Measurements from ENCODE around the gene UBASH3A.
A peak's percentile ranks its signal among the peaks of the same experiment; 100 is the strongest.

The UBASH3A gene

DNA sequence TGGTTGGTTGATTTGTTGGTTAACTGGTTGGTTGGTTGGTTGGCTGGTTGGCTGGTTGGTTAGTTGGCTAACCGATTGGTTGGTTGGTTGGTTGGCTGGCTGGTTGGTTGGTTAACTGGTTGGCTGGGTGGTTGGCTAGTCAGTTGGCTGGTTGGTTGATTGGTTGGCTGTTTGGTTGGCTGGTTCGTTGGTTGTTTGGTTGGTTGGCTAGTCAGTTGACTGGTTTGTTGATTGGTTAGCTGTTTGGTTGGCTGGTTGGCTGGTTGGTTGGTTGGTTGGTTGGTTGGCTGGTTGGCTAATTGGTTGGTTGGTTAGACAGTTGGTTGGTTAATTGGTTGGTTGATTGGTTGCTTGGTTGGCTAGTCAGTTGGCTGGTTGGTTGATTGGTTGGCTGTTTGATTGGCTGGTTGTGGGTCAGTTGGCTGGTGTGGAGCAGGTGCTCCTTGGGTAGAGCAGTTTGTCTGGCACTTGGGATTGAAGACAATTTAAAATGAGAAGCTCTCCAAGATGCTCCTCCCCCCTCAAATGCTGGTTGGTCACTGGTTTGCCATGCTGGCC is 85.4 kb downstream of the UBASH3A start (continued):
- TF ChIP-seq ZNF335 (tag by site-specific recombination; conservative IDR thresholded peaks at IDR 0.05) (no peak), FEZF1 (tag by site-specific recombination; IDR thresholded peaks at IDR 0.05) (no peak)
- TF ChIP-seq, protein P1, sequence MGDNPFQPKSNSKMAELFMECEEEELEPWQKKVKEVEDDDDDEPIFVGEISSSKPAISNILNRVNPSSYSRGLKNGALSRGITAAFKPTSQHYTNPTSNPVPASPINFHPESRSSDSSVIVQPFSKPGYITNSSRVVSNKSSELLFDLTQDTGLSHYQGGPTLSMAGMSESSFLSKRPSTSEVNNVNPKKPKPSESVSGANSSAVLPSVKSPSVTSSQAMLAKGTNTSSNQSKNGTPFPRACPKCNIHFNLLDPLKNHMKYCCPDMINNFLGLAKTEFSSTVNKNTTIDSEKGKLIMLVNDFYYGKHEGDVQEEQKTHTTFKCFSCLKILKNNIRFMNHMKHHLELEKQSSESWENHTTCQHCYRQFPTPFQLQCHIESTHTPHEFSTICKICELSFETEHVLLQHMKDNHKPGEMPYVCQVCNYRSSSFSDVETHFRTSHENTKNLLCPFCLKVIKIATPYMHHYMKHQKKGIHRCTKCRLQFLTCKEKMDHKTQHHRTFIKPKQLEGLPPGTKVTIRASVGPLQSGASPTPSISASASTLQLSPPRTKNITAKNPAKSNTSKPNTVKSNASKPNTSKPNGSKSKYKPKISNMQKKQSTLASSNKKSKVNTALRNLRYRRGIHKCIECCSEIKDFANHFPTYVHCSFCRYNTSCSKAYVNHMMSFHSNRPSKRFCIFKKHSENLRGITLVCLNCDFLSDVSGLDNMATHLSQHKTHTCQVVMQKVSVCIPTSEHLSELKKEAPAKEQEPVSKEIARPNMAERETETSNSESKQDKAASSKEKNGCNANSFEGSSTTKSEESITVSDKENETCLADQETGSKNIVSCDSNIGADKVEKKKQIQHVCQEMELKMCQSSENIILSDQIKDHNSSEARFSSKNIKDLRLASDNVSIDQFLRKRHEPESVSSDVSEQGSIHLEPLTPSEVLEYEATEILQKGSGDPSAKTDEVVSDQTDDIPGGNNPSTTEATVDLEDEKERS (tag by site-specific recombination; IDR thresholded peaks at IDR 0.05), result no peak
- TF ChIP-seq, protein P2, sequence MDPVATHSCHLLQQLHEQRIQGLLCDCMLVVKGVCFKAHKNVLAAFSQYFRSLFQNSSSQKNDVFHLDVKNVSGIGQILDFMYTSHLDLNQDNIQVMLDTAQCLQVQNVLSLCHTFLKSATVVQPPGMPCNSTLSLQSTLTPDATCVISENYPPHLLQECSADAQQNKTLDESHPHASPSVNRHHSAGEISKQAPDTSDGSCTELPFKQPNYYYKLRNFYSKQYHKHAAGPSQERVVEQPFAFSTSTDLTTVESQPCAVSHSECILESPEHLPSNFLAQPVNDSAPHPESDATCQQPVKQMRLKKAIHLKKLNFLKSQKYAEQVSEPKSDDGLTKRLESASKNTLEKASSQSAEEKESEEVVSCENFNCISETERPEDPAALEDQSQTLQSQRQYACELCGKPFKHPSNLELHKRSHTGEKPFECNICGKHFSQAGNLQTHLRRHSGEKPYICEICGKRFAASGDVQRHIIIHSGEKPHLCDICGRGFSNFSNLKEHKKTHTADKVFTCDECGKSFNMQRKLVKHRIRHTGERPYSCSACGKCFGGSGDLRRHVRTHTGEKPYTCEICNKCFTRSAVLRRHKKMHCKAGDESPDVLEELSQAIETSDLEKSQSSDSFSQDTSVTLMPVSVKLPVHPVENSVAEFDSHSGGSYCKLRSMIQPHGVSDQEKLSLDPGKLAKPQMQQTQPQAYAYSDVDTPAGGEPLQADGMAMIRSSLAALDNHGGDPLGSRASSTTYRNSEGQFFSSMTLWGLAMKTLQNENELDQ (tag by site-specific recombination; IDR thresholded peaks at IDR 0.05; ENCODE audit: low read depth), result 0 out of 2 replicates have a peak, but pooled peaks have one; percentile 25

DNA sequence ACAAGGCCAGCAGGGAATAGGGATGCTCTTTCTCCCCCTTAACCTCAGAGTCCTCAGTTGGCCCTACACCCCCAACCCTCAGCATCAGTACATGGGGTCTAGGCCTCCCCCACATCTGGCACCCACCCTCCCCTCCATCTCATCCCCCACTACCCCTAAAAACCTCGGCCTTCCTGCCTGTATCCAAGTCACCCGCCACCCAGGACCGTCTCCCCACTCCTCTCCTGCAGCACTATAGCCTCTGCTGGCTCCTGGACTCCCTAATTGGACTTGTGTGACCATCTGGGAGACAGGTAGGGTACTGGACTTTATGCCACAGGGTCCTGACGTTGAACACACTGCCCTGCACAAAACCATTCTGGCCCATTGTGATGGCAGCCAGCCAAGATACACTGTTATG is 86.3 kb downstream of the UBASH3A start:
- Histone ChIP-seq H3K4me3 (ENCODE audit: low read depth, low read length) (no peak overlapping the region), H3K36me3 (ENCODE audit: control insufficient read depth in 2 of 2, insufficient read depth in 1 of 2, low read length in 2 of 2) (no peaks in the 10 kb centered on the region), H3K9me3 (ENCODE audit: control insufficient read depth, insufficient read depth, low read depth, low read length) (no peaks in the 10 kb centered on the region), H3K4me1 (ENCODE audit: control insufficient read depth, insufficient read depth, low read length) (no peaks in the 10 kb centered on the region), H3K27ac (ENCODE audit: extremely low read depth, low read depth, low read length) (no peak overlapping the region)
- TF ChIP-seq, protein P3, sequence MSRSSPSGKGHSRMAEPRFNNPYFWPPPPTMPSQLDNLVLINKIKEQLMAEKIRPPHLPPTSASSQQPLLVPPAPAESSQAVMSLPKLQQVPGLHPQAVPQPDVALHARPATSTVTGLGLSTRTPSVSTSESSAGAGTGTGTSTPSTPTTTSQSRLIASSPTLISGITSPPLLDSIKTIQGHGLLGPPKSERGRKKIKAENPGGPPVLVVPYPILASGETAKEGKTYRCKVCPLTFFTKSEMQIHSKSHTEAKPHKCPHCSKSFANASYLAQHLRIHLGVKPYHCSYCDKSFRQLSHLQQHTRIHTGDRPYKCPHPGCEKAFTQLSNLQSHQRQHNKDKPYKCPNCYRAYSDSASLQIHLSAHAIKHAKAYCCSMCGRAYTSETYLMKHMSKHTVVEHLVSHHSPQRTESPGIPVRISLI (tag by site-specific recombination; IDR thresholded peaks at IDR 0.05), result no peak
- no peak for TF ChIP-seq ZBTB21 (tag by site-specific recombination; IDR thresholded peaks at IDR 0.05)
- no peak for TF ChIP-seq ZNF830 (tag by site-specific recombination; IDR thresholded peaks at IDR 0.05; ENCODE audit: low read depth)
- no peak for TF ChIP-seq ZBTB17 (tag by site-specific recombination; IDR thresholded peaks at IDR 0.05)
- no peak for TF ChIP-seq ZNF416 (tag by site-specific recombination; IDR thresholded peaks at IDR 0.05)
- no peak for TF ChIP-seq SETDB1 (IDR thresholded peaks at IDR 0.05; ENCODE audit: insufficient read length, low read length)
- no peak for TF ChIP-seq ZNF302 (tag by site-specific recombination; IDR thresholded peaks at IDR 0.05; ENCODE audit: low read depth)
- TF ChIP-seq ZNF571 (tag by site-specific recombination; IDR thresholded peaks at IDR 0.05), result no peak
- TF ChIP-seq REPIN1 (tag by site-specific recombination; IDR thresholded peaks at IDR 0.05; ENCODE audit: low read depth), result no peak
- TF ChIP-seq BCL11B (tag by site-specific recombination; IDR thresholded peaks at IDR 0.05; ENCODE audit: low read depth), result no peak
- TF ChIP-seq, protein P4, sequence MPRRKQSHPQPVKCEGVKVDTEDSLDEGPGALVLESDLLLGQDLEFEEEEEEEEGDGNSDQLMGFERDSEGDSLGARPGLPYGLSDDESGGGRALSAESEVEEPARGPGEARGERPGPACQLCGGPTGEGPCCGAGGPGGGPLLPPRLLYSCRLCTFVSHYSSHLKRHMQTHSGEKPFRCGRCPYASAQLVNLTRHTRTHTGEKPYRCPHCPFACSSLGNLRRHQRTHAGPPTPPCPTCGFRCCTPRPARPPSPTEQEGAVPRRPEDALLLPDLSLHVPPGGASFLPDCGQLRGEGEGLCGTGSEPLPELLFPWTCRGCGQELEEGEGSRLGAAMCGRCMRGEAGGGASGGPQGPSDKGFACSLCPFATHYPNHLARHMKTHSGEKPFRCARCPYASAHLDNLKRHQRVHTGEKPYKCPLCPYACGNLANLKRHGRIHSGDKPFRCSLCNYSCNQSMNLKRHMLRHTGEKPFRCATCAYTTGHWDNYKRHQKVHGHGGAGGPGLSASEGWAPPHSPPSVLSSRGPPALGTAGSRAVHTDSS (tag by site-specific recombination; IDR thresholded peaks at IDR 0.05), result no peak
- TF ChIP-seq, protein P5, sequence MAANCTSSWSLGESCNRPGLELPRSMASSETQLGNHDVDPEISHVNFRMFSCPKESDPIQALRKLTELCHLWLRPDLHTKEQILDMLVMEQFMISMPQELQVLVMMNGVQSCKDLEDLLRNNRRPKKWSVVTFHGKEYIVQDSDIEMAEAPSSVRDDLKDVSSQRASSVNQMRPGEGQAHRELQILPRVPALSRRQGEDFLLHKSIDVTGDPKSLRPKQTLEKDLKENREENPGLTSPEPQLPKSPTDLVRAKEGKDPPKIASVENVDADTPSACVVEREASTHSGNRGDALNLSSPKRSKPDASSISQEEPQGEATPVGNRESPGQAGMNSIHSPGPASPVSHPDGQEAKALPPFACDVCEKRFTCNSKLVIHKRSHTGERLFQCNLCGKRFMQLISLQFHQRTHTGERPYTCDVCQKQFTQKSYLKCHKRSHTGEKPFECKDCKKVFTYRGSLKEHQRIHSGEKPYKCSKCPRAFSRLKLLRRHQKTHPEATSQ (tag by site-specific recombination; IDR thresholded peaks at IDR 0.05), result no peak
- TF ChIP-seq ZNF138 (tag by site-specific recombination; IDR thresholded peaks at IDR 0.05; ENCODE audit: borderline replicate concordance), result no peak
- TF ChIP-seq ZNF654 (tag by site-specific recombination; IDR thresholded peaks at IDR 0.05; ENCODE audit: low read depth), result no peak
- no peak for TF ChIP-seq ZNF548 (tag by site-specific recombination; IDR thresholded peaks at IDR 0.05)
- TF ChIP-seq ZNF626 (tag by site-specific recombination; IDR thresholded peaks at IDR 0.05), result no peak
- no peak for TF ChIP-seq OSR2 (tag by site-specific recombination; IDR thresholded peaks at IDR 0.05)
- no peak for TF ChIP-seq ZSCAN16 (tag by site-specific recombination; IDR thresholded peaks at IDR 0.05)
- ChIA-PET POLR2A (no interaction called here), CTCF (no interaction called here)
